LNCaP clone FGC (cell line): ENCODE data around the gene MPPED1.

Source experiments
- DNase-seq: peaks from one replicate; pipeline ENCODE4 v3.0.0-alpha.2; 2011; ENCODE audit warnings: low read depth
- H3K4me3 ChIP-seq: 2 replicates; pipeline ENCODE4 v1.5.1; 2011; ENCODE audit warnings: mild to moderate bottlenecking, low read depth, low read length, control low read depth
- TF ChIP-seq, protein P1 (sequence below): IDR thresholded peaks from 2 replicates; pipeline ENCODE4 v1.5.1; 2012; ENCODE audit warnings: mild to moderate bottlenecking; ENCODE audit not compliant: control insufficient read depth, insufficient read depth; ENCODE audit errors: extremely low read depth

MPPED1 gene

DNA sequence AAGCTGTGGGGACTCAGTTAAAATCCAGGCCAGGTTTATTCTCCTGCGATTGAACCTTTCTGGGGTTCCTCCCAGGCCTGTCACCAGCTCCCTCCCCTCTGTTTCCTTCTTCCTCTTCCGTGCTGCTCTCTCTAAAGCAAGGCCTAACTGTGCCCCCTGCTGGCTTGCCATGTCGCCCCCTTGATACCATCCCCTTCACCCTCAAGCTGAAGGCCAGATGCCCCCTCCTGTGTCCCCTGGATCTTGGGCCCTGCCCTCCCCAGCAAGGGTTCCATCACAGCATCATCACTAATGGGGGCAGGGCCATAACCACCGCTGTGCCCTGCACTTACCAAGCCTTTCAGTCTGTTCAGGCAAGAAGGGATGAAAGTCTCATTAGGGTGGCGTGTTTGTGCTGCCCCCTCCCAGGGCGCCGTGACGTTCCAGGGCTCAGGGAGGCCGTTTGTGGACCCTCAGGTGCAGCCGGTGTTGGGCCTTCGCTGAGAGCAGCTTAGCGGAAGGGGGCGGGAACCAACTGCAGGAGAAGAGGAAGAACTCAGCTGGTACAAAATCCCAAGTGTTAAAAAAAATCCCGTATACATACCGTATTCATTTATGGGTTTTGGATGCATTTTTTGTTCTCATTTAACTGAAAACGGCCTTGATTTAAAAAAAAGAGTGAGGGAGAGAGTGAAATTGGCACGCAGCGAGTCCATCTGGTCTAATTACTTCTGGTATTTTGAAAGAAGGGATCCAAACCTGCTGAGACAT lies 69.9 kb downstream of the MPPED1 start:
- H3K4me3 ChIP-seq, result no peak overlapping the region
- TF ChIP-seq, protein P1, sequence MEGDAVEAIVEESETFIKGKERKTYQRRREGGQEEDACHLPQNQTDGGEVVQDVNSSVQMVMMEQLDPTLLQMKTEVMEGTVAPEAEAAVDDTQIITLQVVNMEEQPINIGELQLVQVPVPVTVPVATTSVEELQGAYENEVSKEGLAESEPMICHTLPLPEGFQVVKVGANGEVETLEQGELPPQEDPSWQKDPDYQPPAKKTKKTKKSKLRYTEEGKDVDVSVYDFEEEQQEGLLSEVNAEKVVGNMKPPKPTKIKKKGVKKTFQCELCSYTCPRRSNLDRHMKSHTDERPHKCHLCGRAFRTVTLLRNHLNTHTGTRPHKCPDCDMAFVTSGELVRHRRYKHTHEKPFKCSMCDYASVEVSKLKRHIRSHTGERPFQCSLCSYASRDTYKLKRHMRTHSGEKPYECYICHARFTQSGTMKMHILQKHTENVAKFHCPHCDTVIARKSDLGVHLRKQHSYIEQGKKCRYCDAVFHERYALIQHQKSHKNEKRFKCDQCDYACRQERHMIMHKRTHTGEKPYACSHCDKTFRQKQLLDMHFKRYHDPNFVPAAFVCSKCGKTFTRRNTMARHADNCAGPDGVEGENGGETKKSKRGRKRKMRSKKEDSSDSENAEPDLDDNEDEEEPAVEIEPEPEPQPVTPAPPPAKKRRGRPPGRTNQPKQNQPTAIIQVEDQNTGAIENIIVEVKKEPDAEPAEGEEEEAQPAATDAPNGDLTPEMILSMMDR, result 0 out of 2 replicates have a peak, but pooled peaks have one; percentile 4
- DNase-seq, result no peak

DNA sequence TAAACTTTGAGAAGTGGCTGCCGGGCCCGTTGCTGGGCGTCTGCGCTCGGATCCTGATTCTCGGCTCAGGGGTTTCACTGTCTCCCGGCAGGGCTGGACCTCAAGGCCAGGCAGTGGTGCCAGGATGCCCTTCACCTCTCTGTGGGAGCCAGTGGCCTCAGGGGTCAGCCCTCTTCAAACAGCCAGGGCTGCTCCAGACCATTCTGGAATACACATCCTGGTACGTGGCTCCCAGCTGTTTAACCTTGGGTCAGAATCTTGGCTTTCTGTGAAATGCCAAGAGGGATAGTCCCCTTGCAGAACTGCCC lies 70.5 kb downstream of the MPPED1 start:
- TF ChIP-seq, protein P1, result no peak
- no peak for DNase-seq

DNA sequence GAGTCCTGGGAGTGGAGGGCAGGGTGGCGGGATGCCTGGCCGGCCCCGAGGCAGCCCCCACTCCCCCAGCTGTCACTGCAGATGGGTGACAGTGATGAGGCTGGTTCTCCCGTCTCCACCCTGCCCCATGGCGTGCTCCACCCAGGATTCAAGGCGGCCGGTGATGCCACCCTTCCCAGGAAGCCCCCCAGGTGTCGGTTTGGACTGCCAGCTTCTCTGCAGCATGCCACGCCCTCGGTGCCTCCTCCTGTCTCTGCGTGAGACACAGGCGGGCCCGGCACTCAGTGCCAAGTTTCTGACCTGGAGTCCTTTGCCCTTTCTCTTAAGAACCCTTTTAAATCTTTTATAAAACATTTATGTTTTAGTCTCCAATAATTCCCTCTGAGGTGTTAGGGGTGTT lies 71.5 kb downstream of the MPPED1 start:
- H3K4me3 ChIP-seq, result no peak overlapping the region
- no peak for DNase-seq
- TF ChIP-seq, protein P1, result no peak

More for the DNA sequence above, 70.5 kb downstream of the MPPED1 start:
- H3K4me3 ChIP-seq, result no peak overlapping the region

DNA sequence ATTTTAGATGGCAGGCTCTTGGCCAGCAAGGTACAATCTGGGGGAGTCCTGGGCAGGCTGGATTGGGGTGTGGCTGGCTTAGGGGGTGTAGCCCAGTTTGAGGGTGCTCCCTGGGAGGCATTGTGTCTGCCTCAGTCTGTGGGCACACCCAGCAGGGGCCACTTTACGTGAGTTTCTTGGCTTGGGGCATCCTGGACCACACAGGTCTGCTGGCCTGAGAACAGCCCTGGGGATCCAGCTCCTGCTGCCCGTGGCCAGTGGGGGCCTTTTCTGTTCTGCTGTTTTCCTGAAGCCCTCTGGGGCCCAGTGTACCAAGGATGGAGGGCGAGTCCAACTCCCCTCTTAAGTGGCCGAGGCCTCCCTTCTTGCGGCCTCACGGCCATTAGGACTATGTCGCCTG lies 71.9 kb downstream of the MPPED1 start:
- H3K4me3 ChIP-seq, result no peak overlapping the region
- TF ChIP-seq, protein P1, result no peak
- no peak for DNase-seq

DNA sequence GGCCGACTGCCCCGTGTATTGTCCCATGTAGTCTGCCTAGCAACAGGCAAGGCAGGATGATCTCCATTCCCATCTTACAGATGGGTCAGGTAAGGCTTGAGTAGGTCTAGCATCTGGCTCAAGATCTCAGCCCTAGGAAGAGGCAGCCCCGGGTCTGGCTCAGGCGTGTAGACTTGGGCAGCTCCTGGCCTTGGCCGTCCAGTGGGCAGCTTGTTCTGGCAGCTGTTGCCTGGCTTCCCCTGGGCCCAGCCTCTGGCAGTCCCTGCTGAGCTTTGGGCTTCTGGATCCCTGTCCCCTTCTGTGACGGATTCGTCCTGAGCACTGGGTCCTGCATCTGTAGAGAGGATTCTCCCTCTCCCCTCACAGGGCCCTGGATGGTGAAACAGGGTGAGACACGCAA lies 72.4 kb downstream of the MPPED1 start:
- DNase-seq, result no peak
- TF ChIP-seq, protein P1, result no peak

DNA sequence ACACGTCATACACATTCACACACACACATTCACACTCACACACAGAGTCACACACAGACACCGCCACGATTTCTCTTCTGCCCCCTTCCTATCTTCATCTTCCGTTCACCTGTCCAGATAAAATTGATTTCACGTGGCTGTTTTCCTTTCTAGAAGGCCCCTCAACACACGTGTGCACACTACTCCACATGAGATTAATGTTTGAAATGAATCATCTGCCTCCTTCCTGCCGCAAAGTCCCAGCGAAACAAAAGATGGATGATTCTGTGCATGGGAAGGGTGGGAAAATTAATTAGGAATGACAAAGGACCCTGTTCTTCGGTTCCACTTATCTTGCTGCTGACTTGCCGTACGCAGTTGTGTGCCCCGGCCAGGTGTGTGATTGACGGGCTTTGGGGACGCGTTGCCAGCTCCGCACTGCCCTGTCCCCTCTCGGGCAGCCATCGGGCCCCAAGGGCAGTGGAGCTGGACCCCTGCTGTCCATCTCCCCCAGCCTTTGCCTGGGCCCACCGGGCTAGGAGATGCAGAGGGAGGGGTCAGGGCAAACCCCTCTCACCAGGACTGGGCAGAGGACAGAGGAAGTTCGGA lies 73.8 kb downstream of the MPPED1 start:
- TF ChIP-seq, protein P1, result no peak
- H3K4me3 ChIP-seq, result no peak overlapping the region
- no peak for DNase-seq

More for the DNA sequence above, 72.4 kb downstream of the MPPED1 start:
- H3K4me3 ChIP-seq, result no peak overlapping the region

DNA sequence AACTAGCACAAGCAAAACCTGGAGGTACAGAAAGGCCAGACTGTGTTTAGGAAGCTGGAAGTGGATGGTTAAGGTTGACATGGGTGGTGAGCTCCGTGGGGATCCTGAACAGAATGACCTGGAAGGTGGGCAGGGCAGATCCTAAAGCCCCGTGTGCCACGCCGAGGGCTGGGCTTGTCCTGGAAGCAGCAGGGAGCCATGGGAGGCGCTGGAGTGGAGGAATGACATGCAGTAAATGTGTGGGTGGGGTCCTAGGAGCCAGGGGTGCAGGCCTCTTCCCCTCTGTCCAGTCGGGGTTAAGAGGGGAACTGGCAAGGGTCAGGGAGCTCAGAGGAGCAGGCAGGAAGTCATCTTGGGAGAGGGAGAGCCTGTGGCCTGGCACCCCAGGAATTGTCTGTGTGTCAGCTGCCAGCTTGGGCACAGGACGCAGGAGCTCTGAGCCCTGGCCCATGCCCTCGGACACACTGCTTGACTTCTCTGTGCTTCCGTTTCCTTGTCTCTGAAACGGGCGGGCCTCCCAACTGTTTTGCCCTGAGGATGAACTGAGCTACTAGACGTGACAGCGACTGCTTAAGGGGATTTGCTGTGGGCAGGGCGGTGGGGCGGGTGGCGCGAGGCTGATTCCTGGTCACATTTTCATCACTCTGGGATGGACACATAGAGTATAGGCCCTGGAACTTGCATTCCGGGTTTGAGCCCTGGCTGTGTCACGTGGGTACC lies 75.7 kb downstream of the MPPED1 start:
- no peak overlapping the region for H3K4me3 ChIP-seq
- TF ChIP-seq, protein P1, result no peak
- no peak for DNase-seq
